Caki2 (cell line): ENCODE measurements around the gene ELMO1. TPM values are rescaled to one million over a fixed set of nuclear protein-coding genes. Genes with fewer than 3 reads are reported as not detected.

Source experiments
- DNase-seq: peaks from one replicate; pipeline ENCODE4 v3.0.0-alpha.2; 2015; ENCODE audit warnings: low read depth
- in situ Hi-C: cut with HindIII; loops from 2 replicates; pipeline ENCODE4 v1.10.0; 2016; ENCODE audit warnings: low sequenced_read_pairs, low pct_unique_long_range_greater_than_20kb, mixed read lengths
- total RNA-seq: library from RNA; depleted of rRNA; stranded (reverse); fragments of >200 nt; shearing (Covaris generic); gene quantifications from 2 replicates; pipeline ENCODE4 v1.2.3, GENCODE V29; 2014; ENCODE audit warnings: low replicate concordance

ELMO1 gene
- total RNA-seq, 1 experiment from 2014 or later, result 0.03 TPM

DNA sequence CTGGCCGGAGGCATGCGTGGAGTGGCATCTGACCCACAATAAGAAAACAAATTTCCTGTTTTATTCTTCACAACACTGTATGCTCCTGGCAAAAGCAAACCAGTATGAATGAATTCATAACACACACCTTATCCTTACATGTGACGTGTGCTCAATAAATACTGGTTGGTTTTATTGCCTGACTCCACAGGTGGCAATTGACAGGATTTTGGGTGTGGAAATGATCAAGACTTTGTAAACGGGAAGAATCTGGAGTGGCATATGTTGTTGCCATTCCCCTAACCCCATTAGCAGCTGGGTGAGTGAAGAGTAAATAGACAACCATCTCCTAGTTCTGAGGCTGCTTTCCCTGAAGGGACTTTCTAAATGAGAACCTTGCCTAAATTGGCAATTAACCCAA, 508.8 kb downstream of the ELMO1 start:
- in situ Hi-C loops, result no loop called here

DNA sequence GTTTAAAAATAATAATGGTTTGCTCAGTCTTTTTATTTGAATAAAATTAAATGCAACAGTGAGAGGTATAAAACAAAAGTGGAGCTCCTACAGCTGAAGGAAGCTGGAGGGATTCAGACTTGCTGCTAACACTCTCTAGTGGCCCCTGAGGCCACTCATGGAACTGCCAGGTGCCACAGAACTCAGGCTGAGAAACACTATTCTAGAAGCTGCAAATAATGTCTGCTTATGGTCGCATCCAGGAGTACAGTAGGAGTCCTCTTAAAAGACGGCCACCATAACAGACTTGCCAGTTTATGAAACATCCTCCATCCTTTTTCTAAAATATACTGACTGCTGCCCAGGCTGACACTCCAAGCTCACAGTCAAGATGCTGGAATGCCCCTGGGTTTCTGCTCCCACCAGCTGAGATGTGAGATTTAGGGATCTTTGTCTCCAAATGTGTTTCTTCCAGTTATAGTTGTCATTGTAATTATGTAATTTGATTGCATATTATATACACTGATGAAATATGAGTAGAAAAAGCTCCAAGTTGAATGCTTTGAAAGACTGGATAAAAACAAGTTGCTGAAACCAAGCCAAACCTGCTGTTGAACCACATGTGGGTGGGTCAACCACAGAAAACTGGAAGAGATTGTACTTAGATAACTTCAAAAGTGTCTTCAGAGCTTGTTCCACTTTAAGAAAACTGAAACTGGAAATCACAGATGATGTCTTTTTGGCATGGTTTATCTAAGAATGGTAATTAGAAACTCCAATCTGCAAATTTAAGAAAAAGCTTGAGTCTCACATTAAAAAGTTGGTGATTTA, 510.7 kb downstream of the ELMO1 start:
- in situ Hi-C loops, result no loop called here
- no peak for DNase-seq

More for the DNA sequence above, 508.8 kb downstream of the ELMO1 start:
- DNase-seq, result no peak

DNA sequence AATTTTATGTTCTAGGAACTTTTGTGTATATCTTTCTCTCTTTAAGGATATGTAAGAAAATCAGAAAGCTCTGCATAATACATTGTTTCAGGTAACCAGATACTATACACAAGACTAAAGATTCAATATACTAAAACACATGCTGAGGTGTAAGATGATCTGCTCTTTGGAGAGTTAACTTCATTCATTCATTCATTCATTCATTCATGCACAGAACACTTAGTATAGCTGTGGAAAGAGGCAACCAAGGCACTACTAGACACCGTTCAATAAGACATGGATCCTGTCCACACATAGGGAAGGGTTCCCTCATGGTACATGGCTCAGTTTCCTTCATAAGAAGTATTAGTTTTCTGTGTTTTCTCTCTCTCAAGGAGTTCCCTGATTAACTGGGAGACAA, 516.8 kb downstream of the ELMO1 start:
- no peak for DNase-seq
- in situ Hi-C loops, result no loop called here

DNA sequence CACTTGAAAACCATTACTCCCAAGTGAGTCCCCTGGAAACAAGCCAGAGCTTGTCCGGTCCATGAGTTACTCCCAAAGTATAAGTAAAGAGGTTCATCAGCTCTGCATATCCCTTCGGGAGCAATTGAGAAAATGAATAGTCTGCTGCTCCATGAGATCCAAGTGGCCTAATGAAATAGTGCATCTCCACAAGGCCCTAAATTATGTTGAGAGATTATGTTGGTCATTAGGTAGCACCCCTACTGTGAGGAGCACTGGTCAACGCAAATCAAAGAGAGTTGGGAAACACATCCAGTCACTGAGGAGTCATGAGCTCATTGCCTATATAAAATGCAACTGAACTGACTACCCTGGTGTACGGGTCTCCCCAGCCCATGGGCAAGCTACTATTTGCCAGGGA, 518.9 kb downstream of the ELMO1 start:
- in situ Hi-C loops, result no loop called here

DNA sequence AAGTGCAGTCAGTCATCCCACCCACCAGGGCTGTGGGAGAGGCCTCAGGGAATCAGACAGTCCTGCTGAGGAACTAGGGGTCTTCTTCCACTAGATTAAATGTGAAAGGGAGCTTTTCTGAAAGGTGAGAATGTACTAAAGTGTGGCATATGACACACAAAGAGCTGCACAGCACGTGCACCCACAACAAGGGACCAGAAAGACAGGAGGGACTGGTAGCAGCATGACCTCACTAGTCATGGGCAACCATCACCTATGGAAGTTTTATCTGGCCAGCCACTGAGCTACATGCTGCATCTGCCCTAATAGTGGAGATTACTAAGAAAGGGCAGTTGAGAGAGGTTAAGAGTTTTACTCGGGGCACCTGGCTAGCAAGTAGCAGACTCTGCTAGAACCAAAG, 519.9 kb downstream of the ELMO1 start:
- in situ Hi-C loops, result no loop called here
- DNase-seq, result no peak

More for the DNA sequence above, 518.9 kb downstream of the ELMO1 start:
- no peak for DNase-seq

DNA sequence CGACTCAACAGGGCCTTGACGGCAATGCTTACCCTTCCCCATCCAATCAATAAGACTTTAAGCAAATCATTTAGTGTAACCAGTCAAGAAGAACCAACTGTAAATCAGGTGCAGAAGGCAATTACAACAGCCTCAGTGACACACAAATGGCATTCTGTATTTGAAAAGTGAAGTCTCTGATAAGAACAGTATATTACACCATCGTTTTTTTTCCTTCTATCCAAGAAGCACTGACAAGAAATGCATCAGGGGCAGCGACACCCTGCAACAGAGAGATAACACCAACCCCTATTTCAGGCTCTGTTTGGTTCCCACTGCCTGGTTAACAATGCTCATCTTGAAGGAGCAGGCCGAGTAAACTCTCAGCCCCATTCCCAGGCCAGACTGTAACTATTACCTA, 520.4 kb downstream of the ELMO1 start:
- in situ Hi-C loops, result no loop called here
- no peak for DNase-seq

DNA sequence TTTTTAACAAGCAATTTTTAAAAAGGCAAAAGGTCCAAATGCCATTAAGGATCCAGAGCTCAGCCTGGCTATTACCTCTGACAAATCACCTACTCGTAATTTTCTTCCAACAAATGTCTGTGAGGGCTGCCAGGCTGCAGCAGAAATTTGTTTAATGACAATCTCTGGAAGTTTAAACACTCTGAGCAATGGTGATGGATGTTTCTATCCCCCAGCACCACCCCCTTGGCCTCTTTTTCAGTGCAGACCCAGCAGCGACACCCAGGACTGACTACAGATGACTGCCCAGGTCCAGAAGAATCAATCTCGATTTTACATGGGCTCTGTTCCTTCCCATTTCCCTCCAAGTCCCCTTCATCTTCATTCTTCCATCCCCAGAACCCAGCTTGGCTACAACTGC, 523.0 kb downstream of the ELMO1 start:
- in situ Hi-C loops, result no loop called here
- no peak for DNase-seq

DNA sequence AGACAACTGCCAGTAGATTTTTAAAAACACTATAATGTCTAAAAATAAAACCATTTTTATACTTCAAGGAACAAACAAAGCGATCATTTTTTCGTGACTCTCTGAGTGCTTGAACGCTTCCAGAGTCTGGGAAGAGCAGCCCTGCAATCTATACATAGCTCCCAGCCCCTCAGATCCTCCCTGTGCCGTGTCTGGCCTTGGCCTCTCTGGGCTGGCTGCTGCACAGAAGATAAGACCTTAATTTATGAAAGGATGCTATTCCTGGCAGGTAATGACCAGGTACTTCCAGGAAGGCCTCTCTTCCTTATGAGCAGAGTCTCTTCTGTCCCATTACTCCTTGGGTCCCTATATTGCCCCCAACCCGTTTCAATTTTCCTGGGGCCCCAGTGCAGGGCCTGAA, 523.5 kb downstream of the ELMO1 start:
- in situ Hi-C loops, result no loop called here

DNA sequence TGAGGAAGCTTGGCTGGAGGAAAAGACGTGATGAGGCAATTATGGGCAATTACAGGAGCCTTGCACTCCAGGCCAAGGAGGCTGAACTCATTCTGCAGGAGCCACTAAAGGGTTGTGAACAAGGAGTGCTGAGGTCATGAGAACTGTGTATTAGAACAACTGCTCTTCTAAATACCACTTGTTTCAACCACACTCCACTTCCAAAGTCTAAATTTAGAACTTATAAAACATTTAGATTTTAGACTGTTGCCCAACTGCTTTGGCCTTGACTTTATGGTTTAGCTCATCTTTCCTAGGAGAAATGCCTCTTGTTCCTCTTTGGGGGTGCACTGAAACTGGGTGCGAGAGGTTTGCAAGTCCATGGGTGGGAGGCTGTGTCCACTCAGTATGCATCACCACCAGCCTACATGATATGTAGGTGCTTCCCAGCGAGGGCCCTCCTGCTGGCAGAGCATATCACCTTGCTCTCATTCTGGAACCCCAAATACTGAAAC, 524.7 kb downstream of the ELMO1 start:
- in situ Hi-C loops, result no loop called here
- no peak for DNase-seq

More for the DNA sequence above, 523.5 kb downstream of the ELMO1 start:
- DNase-seq, result no peak

DNA sequence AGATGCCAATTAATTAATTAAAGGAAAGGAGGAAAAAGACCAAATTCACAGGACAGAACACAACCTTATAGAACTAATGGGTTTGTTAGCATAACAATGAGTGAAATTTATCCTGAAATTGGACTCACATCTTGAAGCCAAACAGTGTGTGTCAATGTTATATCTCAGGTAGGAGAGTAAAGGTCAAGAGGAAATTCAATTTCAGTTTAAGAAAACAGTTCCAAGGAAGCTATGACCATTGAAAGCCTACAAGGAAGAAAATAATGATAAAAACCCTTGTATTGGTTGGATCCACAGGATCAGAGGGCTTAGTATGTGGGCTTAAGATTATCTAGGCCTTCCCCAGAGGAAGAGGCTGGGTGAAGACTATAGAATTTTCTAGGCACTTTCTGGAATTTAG, 525.5 kb downstream of the ELMO1 start:
- in situ Hi-C loops, result no loop called here
- no peak for DNase-seq

DNA sequence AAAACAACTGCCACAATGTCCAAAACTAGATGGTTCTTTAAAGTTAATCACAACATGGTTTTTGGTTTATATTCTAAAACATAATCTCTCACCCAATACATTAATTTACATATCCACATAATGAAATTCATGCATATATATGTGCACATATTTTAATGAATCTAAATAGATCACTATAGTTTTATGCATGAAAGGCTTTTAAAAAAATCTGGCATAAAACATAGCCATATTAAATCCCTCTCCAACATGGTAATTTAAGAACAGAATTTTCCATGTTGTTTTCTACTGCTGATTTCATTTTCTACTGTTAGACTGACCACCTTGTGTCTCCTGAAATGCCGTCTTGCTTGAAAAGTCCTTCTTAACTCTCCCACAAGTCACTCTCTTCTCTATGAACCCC, 528.2 kb downstream of the ELMO1 start:
- in situ Hi-C loops, result no loop called here
- no peak for DNase-seq

DNA sequence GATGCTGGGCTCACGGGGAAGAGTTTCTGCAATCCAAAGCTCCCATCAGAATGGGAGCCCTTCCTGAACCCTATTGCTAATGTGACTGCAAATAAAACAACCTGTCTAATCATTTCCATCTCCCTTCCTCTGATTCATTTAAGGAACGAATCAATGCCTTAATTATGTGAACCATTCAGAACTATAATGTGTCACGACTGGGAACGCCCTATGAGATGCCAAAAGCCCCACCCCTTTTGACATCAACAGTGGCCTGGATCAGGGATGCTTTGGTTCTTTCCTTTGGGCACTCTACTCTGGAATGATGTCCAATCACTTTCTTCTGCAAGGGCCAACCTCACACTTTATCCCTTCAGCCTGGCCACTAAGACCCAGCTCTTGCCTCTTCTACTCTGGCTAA, 528.9 kb downstream of the ELMO1 start:
- no peak for DNase-seq
- in situ Hi-C loops, result no loop called here

DNA sequence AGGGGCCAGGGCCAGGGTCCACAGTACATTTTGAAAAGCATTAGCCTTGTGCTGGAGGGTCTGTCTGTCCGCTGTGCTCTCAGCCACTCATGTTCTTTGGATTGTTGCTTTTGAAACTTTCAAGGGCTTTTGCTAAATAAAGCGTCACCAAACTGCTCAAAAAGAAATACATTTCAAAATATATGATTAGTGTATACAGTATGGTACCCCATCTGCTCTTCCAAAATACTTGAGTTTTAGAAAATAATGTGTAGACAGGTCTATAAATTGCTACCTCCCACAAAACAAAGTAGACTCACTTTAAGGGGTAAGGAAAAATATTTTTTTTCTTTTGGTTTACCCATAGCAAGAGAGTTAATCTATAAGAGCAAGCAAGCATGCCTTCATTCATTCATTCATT, 530.1 kb downstream of the ELMO1 start:
- in situ Hi-C loops, result no loop called here
- DNase-seq, result no peak

DNA sequence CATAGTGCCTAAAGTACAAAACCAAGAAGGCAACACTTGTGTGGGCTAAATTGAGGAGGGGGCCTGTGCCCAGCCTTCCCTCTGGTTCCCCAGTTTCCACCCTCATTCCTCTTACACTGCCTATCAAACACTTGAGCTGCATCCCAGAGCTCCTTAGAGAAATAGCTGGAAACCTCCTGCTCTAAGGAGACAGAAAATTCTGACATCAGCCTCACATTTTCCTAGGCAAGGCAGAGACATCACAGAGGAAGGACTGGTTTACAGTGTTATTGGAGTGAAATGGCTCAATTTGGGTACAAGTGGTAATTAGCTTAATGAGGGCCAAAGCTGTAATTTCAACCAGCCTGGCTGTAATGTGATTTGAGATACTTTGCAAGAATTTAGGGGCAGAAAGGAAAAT, 532.0 kb downstream of the ELMO1 start:
- no peak for DNase-seq
- in situ Hi-C loops, result no loop called here

DNA sequence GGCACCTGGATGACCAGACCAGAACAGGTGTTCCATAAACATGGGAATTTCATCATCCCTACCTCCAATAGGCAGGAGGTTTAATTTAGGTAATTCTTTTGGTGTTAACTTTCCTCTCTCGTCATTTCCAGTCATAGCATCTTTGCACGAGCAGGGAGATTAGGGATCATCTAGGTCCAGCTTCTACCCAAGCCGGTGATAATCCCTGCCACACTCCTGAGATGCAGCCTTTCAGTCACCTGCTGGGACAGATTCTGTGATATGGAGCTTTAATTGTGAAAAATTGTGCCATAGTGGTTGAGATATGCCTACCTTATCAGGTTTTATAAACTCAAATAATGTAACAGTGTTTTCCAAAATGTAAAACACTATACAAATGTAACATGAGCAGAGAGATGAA, 532.5 kb downstream of the ELMO1 start:
- in situ Hi-C loops, result no loop called here
- DNase-seq, result no peak

DNA sequence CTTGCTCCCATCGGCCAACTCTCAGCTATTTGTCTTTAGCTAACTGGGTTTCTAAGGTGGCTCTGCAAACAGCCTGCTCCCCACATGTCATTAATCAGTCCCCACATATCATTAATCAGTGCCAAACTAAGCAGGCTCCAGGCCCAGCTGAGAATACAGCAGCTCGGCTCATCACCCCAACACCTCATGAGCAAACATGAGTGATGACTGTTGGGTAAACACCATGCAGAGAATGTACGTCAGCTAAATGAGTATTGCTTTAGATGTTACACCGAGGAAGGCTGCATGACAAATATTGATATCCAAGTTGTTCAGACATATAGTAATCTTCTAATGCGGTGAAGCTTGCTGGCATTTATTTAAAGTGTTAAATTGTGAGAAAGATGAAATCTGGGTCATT, 536.9 kb downstream of the ELMO1 start:
- in situ Hi-C loops, result no loop called here
- DNase-seq, result no peak

DNA sequence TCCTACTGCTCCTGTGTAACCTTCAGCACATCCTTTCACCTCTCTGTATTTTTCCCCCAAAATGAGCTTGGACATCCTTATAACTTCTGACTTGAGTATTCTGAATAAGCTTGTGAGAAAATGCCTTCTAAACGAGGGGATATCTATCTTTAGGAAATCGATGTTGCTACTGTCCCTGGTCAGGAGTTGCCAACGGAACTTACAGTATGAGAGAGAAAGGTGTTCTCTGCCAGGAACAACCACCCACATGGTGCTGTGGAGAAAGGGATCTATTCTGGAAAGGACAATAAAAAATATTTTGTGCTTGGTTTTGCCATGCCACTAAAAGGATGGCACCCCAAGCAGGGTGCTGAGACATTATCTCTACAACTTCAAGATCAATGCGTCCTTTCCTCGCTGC, 537.8 kb downstream of the ELMO1 start:
- no peak for DNase-seq
- in situ Hi-C loops, result no loop called here

DNA sequence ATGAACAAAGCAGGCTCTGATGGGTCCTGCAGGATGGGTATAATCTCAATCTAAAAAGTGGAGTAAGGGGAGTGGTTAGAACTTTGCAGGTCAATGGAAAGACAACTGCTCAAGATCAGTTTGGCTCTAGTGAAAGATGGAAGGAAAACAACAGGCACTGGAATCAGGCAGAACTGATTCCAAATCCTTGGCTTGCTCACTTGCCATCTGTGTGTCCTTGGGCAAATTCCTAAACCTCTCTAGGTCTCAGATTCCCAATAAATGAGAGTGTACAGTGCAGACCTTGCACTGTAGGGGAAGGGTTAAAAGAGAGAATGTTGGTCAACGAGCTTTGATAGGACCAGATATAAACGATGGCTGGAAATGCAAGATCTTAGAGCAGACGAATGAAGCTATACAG, 538.3 kb downstream of the ELMO1 start:
- no peak for DNase-seq
- in situ Hi-C loops, result no loop called here

DNA sequence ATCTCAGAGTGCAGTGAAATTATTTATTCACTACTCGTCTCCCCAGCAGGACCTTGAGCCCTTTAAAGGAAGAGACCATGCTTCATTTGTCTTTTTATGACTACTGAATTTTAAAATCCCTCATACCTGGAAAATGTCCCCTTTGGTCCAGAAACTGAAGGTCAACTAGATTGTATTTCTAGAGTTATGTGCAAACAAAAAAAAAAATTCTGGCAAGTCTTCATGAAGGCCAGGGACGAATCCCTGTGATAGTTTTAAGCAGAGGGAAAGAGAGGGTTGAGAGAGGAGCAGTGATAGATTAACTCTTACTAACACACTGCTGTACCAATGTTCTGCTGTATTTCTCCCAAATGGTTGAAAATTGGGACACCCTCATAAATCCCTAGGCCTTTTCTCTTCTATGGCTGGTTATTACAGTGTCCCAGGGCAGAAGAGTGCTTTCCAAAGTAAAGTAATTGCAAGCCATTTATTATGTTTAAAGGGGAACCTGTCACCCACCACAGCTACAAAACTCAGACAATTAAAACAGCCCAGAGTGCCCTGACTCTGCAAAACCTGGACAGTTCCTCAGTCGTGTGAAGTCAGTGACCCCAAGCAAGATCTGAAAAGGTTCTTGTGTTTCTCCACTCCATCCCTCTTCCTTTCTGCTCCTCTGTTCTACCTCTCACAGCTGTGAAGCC, 541.6 kb downstream of the ELMO1 start:
- no peak for DNase-seq
- in situ Hi-C loops, result no loop called here

DNA sequence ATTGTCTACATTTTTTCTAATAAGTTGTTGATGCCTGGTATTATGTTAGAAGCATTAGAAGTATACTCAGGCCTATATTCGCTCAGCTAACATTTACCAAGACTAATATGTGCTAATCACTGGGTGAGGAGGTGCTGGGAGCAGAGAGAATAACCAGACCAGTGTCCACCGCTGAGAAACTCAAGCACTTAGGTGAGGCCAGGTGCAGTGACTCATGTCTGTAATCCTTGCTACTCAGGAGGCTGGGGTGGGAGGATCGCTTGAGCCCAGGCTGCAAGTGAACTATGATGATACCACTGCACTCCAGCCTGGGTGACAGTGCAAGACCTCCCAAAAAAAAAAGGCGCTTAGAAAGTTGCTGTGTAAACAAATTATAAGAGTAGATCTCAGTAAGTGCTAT, 542.2 kb downstream of the ELMO1 start:
- in situ Hi-C loops, result no loop called here
- DNase-seq, result no peak
